Parathyroid adenoma (tissue), 2 donors: ENCODE results near the gene CNBD2.

ENCODE experiments used
- H2AFZ ChIP-seq: fragments of 300-600 bp; sonication (generic); one replicate; pipeline ENCODE4 v1.7.0; 2017; ENCODE audit warnings: antibody characterized with exemption, mild to moderate bottlenecking
- H3K27ac ChIP-seq: fragments of 300-600 bp; sonication (generic); one replicate; pipeline ENCODE4 v1.7.0; 2017
- H3K27me3 ChIP-seq: fragments of 300-600 bp; sonication (generic); one replicate; pipeline ENCODE4 v1.7.0; 2017; ENCODE audit warnings: low read length; ENCODE audit not compliant: control insufficient read depth, insufficient read depth
- H3K36me3 ChIP-seq: fragments of 300-600 bp; sonication (generic); one replicate; pipeline ENCODE4 v1.7.0; 2017; ENCODE audit warnings: low read length; ENCODE audit not compliant: control insufficient read depth, insufficient read depth
- H3K4me1 ChIP-seq: fragments of 300-600 bp; sonication (generic); one replicate; pipeline ENCODE4 v1.7.0; 2017; ENCODE audit warnings: control low read depth
- H3K4me2 ChIP-seq: fragments of 300-600 bp; sonication (generic); one replicate; pipeline ENCODE4 v1.7.0; 2017; ENCODE audit warnings: low read length
- H3K4me3 ChIP-seq: fragments of 300-600 bp; sonication (generic); one replicate; pipeline ENCODE4 v1.7.0; 2017; ENCODE audit warnings: low read depth, low read length
- H3K79me2 ChIP-seq: fragments of 300-600 bp; sonication (generic); one replicate; pipeline ENCODE4 v1.7.0; 2017; ENCODE audit warnings: control low read depth
- H3K9ac ChIP-seq: fragments of 300-600 bp; sonication (generic); one replicate; pipeline ENCODE4 v1.7.0; 2017; ENCODE audit warnings: mild to moderate bottlenecking
- H3K9me3 ChIP-seq: fragments of 300-600 bp; sonication (generic); one replicate; pipeline ENCODE4 v1.7.0; 2017; ENCODE audit warnings: low read length; ENCODE audit not compliant: control insufficient read depth
- TF ChIP-seq, protein P1 (sequence below): fragments of 300-600 bp; sonication (generic); IDR thresholded peaks from one replicate; pipeline ENCODE4 v1.7.0; 2017; ENCODE audit warnings: antibody characterized with exemption, mild to moderate bottlenecking
- donor health status: primary hyperparathyroidism.

Gene CNBD2

DNA sequence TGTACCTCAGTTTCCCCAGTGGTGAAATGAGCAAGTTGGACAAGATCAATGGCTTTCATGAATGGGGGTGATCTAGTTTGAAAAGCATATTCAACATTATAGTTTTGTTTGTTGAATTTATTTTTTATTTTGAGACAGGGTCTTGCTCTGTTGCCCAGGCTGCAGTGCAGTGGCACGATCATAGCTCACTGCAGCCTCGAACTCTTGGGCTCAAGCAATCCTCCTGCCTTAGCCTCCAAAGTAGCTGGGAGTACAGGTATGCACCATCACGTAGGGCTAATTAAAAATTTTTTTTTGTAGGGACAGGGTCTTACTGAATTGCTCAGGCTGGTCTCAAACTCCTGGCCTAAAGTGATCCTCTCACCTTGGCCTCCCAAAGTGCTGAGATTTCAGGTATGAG, 63.4 kb downstream of the CNBD2 start:
- H3K36me3 ChIP-seq: no peaks in the 10 kb centered on the region

DNA sequence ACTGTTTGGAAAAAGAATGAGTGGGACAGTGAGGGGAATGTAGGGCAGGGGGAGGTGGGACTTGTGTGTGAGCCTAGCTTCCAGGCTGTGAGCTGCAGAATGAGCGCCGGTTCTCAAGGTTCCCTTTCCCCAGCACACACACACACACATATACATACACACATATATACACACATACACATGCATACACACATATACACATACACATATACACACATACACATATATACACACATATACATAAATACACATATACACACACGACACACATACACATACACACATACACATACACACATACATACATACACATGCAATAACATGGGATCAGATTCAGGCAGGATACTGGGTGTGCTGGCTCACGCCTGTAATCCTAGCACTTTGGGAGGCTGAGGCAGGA, 66.5 kb downstream of the CNBD2 start:
- Histone ChIP-seq H3K9ac (no peak overlapping the region), H3K79me2 (no peaks in the 10 kb centered on the region), H3K27me3 (no peaks in the 10 kb centered on the region), H2AFZ (no peak overlapping the region), H3K4me1 (no peaks in the 10 kb centered on the region), H3K27ac (no peak overlapping the region), H3K36me3 (no peaks in the 10 kb centered on the region), H3K9me3 (no peaks in the 10 kb centered on the region), H3K4me3 (no peak overlapping the region), H3K4me2 (no peak overlapping the region)
- TF ChIP-seq, protein P1, sequence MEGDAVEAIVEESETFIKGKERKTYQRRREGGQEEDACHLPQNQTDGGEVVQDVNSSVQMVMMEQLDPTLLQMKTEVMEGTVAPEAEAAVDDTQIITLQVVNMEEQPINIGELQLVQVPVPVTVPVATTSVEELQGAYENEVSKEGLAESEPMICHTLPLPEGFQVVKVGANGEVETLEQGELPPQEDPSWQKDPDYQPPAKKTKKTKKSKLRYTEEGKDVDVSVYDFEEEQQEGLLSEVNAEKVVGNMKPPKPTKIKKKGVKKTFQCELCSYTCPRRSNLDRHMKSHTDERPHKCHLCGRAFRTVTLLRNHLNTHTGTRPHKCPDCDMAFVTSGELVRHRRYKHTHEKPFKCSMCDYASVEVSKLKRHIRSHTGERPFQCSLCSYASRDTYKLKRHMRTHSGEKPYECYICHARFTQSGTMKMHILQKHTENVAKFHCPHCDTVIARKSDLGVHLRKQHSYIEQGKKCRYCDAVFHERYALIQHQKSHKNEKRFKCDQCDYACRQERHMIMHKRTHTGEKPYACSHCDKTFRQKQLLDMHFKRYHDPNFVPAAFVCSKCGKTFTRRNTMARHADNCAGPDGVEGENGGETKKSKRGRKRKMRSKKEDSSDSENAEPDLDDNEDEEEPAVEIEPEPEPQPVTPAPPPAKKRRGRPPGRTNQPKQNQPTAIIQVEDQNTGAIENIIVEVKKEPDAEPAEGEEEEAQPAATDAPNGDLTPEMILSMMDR: no peak

More for the DNA sequence above, 63.4 kb downstream of the CNBD2 start:
- TF ChIP-seq, protein P1: no peak
- Histone ChIP-seq H3K27ac (no peak overlapping the region), H3K4me3 (no peak overlapping the region), H3K27me3 (no peaks in the 10 kb centered on the region), H3K4me2 (no peak overlapping the region), H2AFZ (no peak overlapping the region), H3K9me3 (no peaks in the 10 kb centered on the region), H3K79me2 (no peaks in the 10 kb centered on the region), H3K4me1 (peaks cover 22% of the 10 kb centered on the region), H3K9ac (no peak overlapping the region)

DNA sequence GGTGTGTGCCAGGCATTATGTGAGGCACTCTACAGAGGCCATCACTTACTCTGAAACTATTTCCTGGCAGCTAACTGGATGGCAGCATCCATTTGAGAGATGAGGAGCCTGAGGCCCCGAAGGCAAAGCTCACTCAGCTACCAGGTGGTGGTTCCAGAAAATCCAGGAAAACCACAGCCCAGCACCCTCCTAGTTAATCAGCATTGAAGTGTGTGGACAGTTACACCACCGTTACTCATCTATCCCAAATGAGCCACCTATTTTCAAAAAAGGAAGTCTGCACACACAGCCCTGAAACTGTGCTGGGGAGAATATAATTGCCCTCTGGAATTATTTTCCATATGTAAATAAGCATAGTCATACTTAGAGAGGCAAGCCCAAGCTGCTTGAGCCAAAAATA, 67.4 kb downstream of the CNBD2 start:
- peak overlapping the region; percentile 24 for H2AFZ ChIP-seq
- H3K9me3 ChIP-seq: no peaks in the 10 kb centered on the region
- H3K36me3 ChIP-seq: no peaks in the 10 kb centered on the region
- no peak overlapping the region for H3K27ac ChIP-seq
- H3K27me3 ChIP-seq: no peaks in the 10 kb centered on the region
- no peak overlapping the region for H3K4me3 ChIP-seq
- H3K9ac ChIP-seq: no peak overlapping the region
- no peaks in the 10 kb centered on the region for H3K79me2 ChIP-seq
- H3K4me1 ChIP-seq: no peaks in the 10 kb centered on the region
- TF ChIP-seq, protein P1: no peak
- H3K4me2 ChIP-seq: no peak overlapping the region

DNA sequence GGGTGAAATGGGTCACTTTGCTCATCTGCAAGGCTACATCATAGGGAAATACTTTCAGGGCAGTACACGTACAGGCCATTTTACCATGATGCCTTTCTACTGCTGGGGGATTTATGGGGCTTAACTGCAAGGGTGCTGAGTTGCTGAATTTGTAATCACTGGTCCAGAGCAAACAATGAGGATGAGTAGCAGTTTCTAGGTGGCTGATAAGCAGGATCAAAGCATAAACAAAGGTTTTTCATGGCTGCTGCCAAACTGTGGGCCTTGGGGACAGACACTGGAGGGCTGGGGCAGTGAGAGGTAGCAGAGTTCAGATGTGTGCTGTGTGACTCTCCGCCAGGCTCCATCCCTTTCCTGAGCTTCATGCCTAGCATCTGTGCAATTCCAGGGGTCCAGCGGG, 68.3 kb downstream of the CNBD2 start:
- TF ChIP-seq, protein P1: no peak
- Histone ChIP-seq H3K9me3 (no peaks in the 10 kb centered on the region), H3K4me3 (no peak overlapping the region), H3K4me1 (no peaks in the 10 kb centered on the region), H2AFZ (no peak overlapping the region), H3K79me2 (peaks cover 4% of the 10 kb centered on the region), H3K27ac (no peak overlapping the region), H3K9ac (no peak overlapping the region), H3K27me3 (no peaks in the 10 kb centered on the region), H3K4me2 (no peak overlapping the region), H3K36me3 (no peaks in the 10 kb centered on the region)

DNA sequence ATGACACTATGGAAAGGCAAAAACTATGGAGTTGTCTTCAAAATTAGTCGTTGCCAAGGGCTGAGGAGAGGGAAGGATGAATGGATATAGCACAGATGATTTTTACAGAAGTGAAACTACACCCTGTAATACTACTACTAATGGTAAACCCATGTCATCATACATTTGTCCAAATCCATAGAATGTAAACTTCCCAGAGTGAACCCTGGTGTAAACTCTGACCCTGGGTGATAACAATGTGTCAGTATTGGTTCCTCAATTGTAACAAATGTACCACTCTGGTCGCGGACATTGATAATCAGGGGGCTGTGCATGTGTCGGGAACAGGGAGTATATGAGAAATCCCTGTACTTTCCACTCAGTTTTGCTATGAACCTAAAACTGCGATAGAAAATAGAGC, 72.2 kb downstream of the CNBD2 start:
- Histone ChIP-seq H3K79me2 (peaks cover 6% of the 10 kb centered on the region), H3K9ac (no peak overlapping the region), H3K4me2 (no peak overlapping the region), H3K27me3 (no peaks in the 10 kb centered on the region), H2AFZ (no peak overlapping the region), H3K27ac (no peak overlapping the region), H3K9me3 (no peaks in the 10 kb centered on the region), H3K36me3 (no peaks in the 10 kb centered on the region), H3K4me3 (no peak overlapping the region), H3K4me1 (no peaks in the 10 kb centered on the region)
- TF ChIP-seq, protein P1: no peak
